ENCODE measurements around the gene TSPYL2.

TSPYL2 gene

GRCh38 chrX:53081925-53082772, at the start of gene TSPYL2:
Gene TSPYL2 (plus strand): TSS chrX:53082367. CDS start chrX:53082499, 132 bp downstream.
- DNase-seq, result peak; percentile 90

GRCh38 chrX:53036149-53036548, 46.0 kb upstream of the TSPYL2 start:
- no peak for DNase-seq

GRCh38 chrX:53039236-53039635, 42.9 kb upstream of the TSPYL2 start:
- no peak for DNase-seq

- no peak for DNase-seq
Measured at GRCh38 chrX:53044995-53045394, 37.2 kb upstream of the TSPYL2 start.

GRCh38 chrX:53047228-53047627, 34.9 kb upstream of the TSPYL2 start:
- no peak for DNase-seq

GRCh38 chrX:53048169-53049126, 33.7 kb upstream of the TSPYL2 start, which contains the start of gene GPR173:
Gene GPR173 (plus strand): TSS chrX:53048789. CDS start chrX:53076622, 27,833 bp downstream.
- DNase-seq, result peak; percentile 21

- DNase-seq, result no peak
Measured at GRCh38 chrX:53049127-53049517, 33.0 kb upstream of the TSPYL2 start.

- no peak for DNase-seq
Measured at GRCh38 chrX:53050841-53051240, 31.3 kb upstream of the TSPYL2 start.

GRCh38 chrX:53055244-53055849, 26.8 kb upstream of the TSPYL2 start:
- no peak for DNase-seq

GRCh38 chrX:53056292-53056691, 25.9 kb upstream of the TSPYL2 start:
- DNase-seq, result no peak

GRCh38 chrX:53065104-53065503, 17.1 kb upstream of the TSPYL2 start:
- no peak for DNase-seq

GRCh38 chrX:53071064-53071463, 11.1 kb upstream of the TSPYL2 start:
- DNase-seq, result no peak

GRCh38 chrX:53071604-53072417, 10.4 kb upstream of the TSPYL2 start:
- DNase-seq, result no peak

- no peak for DNase-seq
Measured at GRCh38 chrX:53072418-53073114, 9.6 kb upstream of the TSPYL2 start.

GRCh38 chrX:53073115-53073586, 9.0 kb upstream of the TSPYL2 start:
- DNase-seq, result peak; percentile 62

- no peak for DNase-seq
Measured at GRCh38 chrX:53075011-53075410, 7.2 kb upstream of the TSPYL2 start.

GRCh38 chrX:53076671-53077070, 5.5 kb upstream of the TSPYL2 start:
- DNase-seq, result no peak

GRCh38 chrX:53077207-53078197, 4.7 kb upstream of the TSPYL2 start:
- DNase-seq, result no peak

- no peak for DNase-seq
Measured at GRCh38 chrX:53078943-53079342, 3.2 kb upstream of the TSPYL2 start.
